Mesenchymal stem cell (in vitro differentiated cells and primary cell): ENCODE measurements around the gene TSKS.

ENCODE experiments used
- DNase-seq: peaks from one replicate; pipeline ENCODE4 v3.0.0-alpha.2; 2013
- H2AFZ ChIP-seq: one replicate; pipeline ENCODE4 v1.6.1; 2013; ENCODE audit warnings: low read depth, mild to moderate bottlenecking, control low read depth, inconsistent platforms, low read length, moderate library complexity
- H2AK5ac ChIP-seq: 2 replicates; pipeline ENCODE4 v1.6.1; 2013; ENCODE audit warnings: low read length, moderate library complexity, mild to moderate bottlenecking, inconsistent platforms; ENCODE audit not compliant: severe bottlenecking
- H2BK120ac ChIP-seq: one replicate; pipeline ENCODE4 v1.6.1; 2013; ENCODE audit warnings: low read depth, mild to moderate bottlenecking, inconsistent platforms, low read length, moderate library complexity
- H2BK12ac ChIP-seq, 2 experiments: one replicate each; pipeline ENCODE4 v1.6.1; 2013; ENCODE audit warnings: inconsistent platforms in 2 of 2, low read length in 2 of 2, mild to moderate bottlenecking in 2 of 2, moderate library complexity in 2 of 2, control low read depth in 1 of 2
- H2BK15ac ChIP-seq: one replicate; pipeline ENCODE4 v1.6.1; 2013; ENCODE audit warnings: mild to moderate bottlenecking, low read depth, inconsistent platforms; ENCODE audit not compliant: poor library complexity, severe bottlenecking
- H2BK5ac ChIP-seq: 2 replicates; pipeline ENCODE4 v1.6.1; 2013; ENCODE audit warnings: low read depth, mild to moderate bottlenecking, low read length, control low read depth, inconsistent platforms; ENCODE audit not compliant: poor library complexity, severe bottlenecking
- H3K14ac ChIP-seq, 2 experiments: one replicate each; pipeline ENCODE4 v1.6.1; 2013; ENCODE audit warnings: inconsistent platforms in 2 of 2, low read length in 2 of 2, control low read depth in 1 of 2, mild to moderate bottlenecking in 1 of 2, moderate library complexity in 1 of 2
- H3K18ac ChIP-seq, 2 experiments: one replicate each; pipeline ENCODE4 v1.6.1; 2013; ENCODE audit warnings: inconsistent platforms in 2 of 2, low read length in 2 of 2, control low read depth in 1 of 2, low read depth in 1 of 2, mild to moderate bottlenecking in 1 of 2
- H3K23ac ChIP-seq, 2 experiments: one replicate each; pipeline ENCODE4 v1.6.1; 2013; ENCODE audit warnings: inconsistent platforms in 2 of 2, low read length in 2 of 2, mild to moderate bottlenecking in 2 of 2, moderate library complexity in 2 of 2, control low read depth in 1 of 2
- H3K27ac ChIP-seq: 2 replicates; pipeline ENCODE4 v1.5.1; 2013; ENCODE audit warnings: mild to moderate bottlenecking, moderate library complexity, low read length, control low read depth, inconsistent platforms; ENCODE audit not compliant: poor library complexity, severe bottlenecking
- H3K27me3 ChIP-seq, 2 experiments: 2 replicates each; pipeline versions ENCODE4 v1.6.1 to v1.7.0; 2013; ENCODE audit warnings: low read length in 2 of 2, mild to moderate bottlenecking in 2 of 2, moderate library complexity in 2 of 2, control low read depth in 1 of 2, inconsistent platforms in 1 of 2; ENCODE audit not compliant: control insufficient read depth in 1 of 2, insufficient read depth in 1 of 2
- H3K36me3 ChIP-seq, 2 experiments: 2 replicates each; pipeline versions ENCODE4 v1.6.1 to v1.7.0; 2013; ENCODE audit warnings: low read length in 2 of 2, control low read depth in 1 of 2, inconsistent platforms in 1 of 2, low read depth in 1 of 2, mild to moderate bottlenecking in 1 of 2; ENCODE audit not compliant: insufficient read depth in 2 of 2, control insufficient read depth in 1 of 2
- H3K4ac ChIP-seq, 2 experiments: one replicate each; pipeline ENCODE4 v1.6.1; 2013; ENCODE audit warnings: inconsistent platforms in 2 of 2, low read length in 2 of 2, mild to moderate bottlenecking in 2 of 2, moderate library complexity in 2 of 2, control low read depth in 1 of 2, low read depth in 1 of 2
- H3K4me1 ChIP-seq: 2 replicates; pipeline ENCODE4 v1.6.1; 2013; ENCODE audit warnings: low read depth, low read length, control low read depth; ENCODE audit not compliant: control insufficient read depth, insufficient read depth
- H3K4me2 ChIP-seq: 2 replicates; pipeline ENCODE4 v1.6.1; 2013; ENCODE audit warnings: low read length, mild to moderate bottlenecking, inconsistent platforms; ENCODE audit not compliant: poor library complexity, severe bottlenecking
- H3K4me3 ChIP-seq, 2 experiments: 2 replicates each; pipeline versions ENCODE4 v1.5.1 to v1.7.0; 2013; ENCODE audit warnings: low read length in 2 of 2, mild to moderate bottlenecking in 2 of 2, control low read depth in 1 of 2, low read depth in 1 of 2; ENCODE audit not compliant: insufficient read depth in 1 of 2
- H3K79me1 ChIP-seq: replicated peaks from 2 replicates; pipeline ENCODE4 v1.6.1; 2013; ENCODE audit warnings: mild to moderate bottlenecking, control low read depth, low read length, inconsistent platforms; ENCODE audit not compliant: poor library complexity, severe bottlenecking
- H3K9ac ChIP-seq: 2 replicates; pipeline ENCODE4 v1.7.0; 2013; ENCODE audit warnings: mild to moderate bottlenecking, low read length, moderate library complexity
- H3K9me3 ChIP-seq: 2 replicates; pipeline ENCODE4 v1.7.0; 2013; ENCODE audit warnings: mild to moderate bottlenecking, low read length; ENCODE audit not compliant: control insufficient read depth
- H4K8ac ChIP-seq: one replicate; pipeline ENCODE4 v1.6.1; 2013; ENCODE audit warnings: inconsistent platforms, mild to moderate bottlenecking, low read length, moderate library complexity
- H4K91ac ChIP-seq: one replicate; pipeline ENCODE4 v1.6.1; 2013; ENCODE audit warnings: mild to moderate bottlenecking, low read length, inconsistent platforms
- WGBS: methylation state at CpG from one replicate; pipeline ENCODE4 v1.1.7; 2013; ENCODE audit warnings: mixed read lengths; 5-methylcytosine and 5-hydroxymethylcytosine counted together

The TSKS gene

DNA sequence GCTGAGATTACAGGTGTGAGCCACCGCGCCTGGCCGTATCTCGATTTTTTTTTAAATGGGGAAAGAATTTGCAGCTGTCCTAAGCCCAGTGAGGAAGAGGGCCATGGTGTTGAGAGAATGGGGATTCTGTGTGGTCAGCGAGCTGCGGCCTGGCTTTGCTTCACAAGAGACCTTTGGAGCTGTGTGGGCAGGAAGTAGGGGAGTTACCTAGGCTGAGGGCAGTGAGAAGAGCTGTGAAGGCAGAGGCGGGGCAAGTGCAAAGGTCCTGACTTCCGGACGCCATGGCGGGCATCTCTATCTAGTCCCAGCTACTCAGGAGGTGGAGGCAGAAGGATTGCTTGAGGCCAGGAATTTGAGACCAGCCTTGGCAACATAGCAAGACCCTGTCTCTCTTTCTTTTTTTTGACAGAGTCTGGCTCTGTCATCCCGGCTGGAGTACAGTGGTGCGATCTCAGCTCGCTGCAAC is 8.6 kb upstream of the TSKS start:
- H2AK5ac ChIP-seq, result no peak overlapping the region
- H2BK12ac ChIP-seq, result no peak overlapping the region
- no peak overlapping the region for H3K18ac ChIP-seq
- WGBS, result 97% methylated on average over 10 of the region's 13 CpGs
- DNase-seq, result no peak
- peaks cover 36% of the 10 kb centered on the region for H3K79me1 ChIP-seq
- no peak overlapping the region for H3K4ac ChIP-seq
- no peak overlapping the region for H3K27ac ChIP-seq
- H2BK120ac ChIP-seq, result no peak overlapping the region
- no peaks in the 10 kb centered on the region for H3K9me3 ChIP-seq
- no peak overlapping the region for H2BK15ac ChIP-seq
- no peak overlapping the region for H3K23ac ChIP-seq
- H3K4me1 ChIP-seq, result peaks cover 15% of the 10 kb centered on the region
- H3K4me2 ChIP-seq, result no peak overlapping the region
- H3K9ac ChIP-seq, result no peak overlapping the region
- no peak overlapping the region for H4K8ac ChIP-seq
- H3K4me3 ChIP-seq, result no peak overlapping the region
- H3K36me3 ChIP-seq, result peaks cover 31 to 54% of the 10 kb centered on the region in 2 experiments
- H3K27me3 ChIP-seq, result no peaks in the 10 kb centered on the region
- no peak overlapping the region for H4K91ac ChIP-seq
- H3K14ac ChIP-seq, result no peak overlapping the region
- H2AFZ ChIP-seq, result no peak overlapping the region
- H2BK5ac ChIP-seq, result no peak overlapping the region

DNA sequence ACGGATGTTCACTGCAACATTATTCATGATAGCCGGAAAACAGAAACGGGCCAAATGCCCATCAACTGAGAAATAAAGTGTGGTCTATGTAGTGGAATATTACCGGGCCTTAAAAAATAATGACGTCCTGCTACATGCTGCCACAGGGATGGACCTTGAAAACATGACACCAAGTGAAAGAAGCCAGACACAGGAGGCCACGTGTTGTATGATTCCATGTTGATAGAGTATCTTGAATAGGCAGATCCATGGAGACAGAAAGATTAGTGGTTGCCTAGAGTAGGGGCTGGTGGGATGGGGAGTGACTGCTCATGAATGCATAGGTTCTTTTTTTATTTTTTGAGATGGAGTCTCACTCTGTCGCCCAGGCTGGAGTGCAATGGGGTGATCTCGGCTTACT is 7.4 kb upstream of the TSKS start:
- no peaks in the 10 kb centered on the region for H3K9me3 ChIP-seq
- H4K8ac ChIP-seq, result no peak overlapping the region
- no peak overlapping the region for H3K4me2 ChIP-seq
- no peak overlapping the region for H2BK5ac ChIP-seq
- no peak overlapping the region for H3K4me3 ChIP-seq
- no peak for DNase-seq
- no peak overlapping the region for H2AFZ ChIP-seq
- peak overlapping the region in 1 of 2 experiments; percentile 83 for H3K23ac ChIP-seq
- H2BK15ac ChIP-seq, result no peak overlapping the region
- H3K27ac ChIP-seq, result no peak overlapping the region
- no peak overlapping the region for H3K9ac ChIP-seq
- H3K79me1 ChIP-seq, result peaks cover 27% of the 10 kb centered on the region
- peaks cover 18% of the 10 kb centered on the region for H3K4me1 ChIP-seq
- no peak overlapping the region for H3K18ac ChIP-seq
- H4K91ac ChIP-seq, result no peak overlapping the region
- 96% methylated on average over 8 of the region's 8 CpGs for WGBS
- no peak overlapping the region for H2AK5ac ChIP-seq
- no peak overlapping the region for H3K14ac ChIP-seq
- H2BK120ac ChIP-seq, result no peak overlapping the region
- H3K4ac ChIP-seq, result peak overlapping the region in 1 of 2 experiments; percentile 38
- H3K36me3 ChIP-seq, result peaks cover 23 to 43% of the 10 kb centered on the region in 2 experiments
- no peak overlapping the region for H2BK12ac ChIP-seq
- H3K27me3 ChIP-seq, result no peaks in the 10 kb centered on the region

DNA sequence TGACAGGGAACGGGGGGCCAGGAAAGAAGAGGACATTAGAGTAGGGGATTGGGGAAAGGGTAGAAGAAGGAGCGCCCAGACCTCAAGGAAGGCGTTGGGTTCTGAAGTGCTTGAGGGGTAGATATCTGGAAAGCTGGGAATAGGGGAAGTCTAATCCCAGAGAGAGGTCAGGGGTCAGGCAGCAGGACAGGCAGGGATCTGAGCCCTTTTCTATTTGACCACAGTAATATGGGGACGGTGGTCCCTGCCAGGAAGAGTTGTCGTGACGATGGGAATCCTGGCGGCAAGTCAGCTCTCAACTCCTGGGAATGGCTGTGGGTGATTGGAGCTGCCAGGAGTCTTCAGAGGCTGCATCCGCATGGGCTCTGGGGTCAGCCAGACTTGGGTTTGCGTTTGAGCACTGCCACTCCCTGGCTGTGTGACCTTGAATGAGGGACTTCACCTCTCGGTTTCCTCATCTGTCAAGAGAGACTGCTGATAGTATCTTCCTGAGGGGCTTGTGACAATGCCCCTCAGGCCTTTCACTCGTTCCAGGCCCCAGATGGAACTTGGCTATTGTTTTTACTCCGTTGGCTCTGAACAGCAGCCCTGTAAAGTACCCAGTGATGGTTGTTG is 5.0 kb upstream of the TSKS start:
- no peak overlapping the region for H2AK5ac ChIP-seq
- H3K27ac ChIP-seq, result no peak overlapping the region
- H3K14ac ChIP-seq, result no peak overlapping the region
- peak overlapping the region; percentile 87 for H3K4me2 ChIP-seq
- H3K9me3 ChIP-seq, result no peaks in the 10 kb centered on the region
- WGBS, result 75% methylated on average over 12 of the region's 12 CpGs
- no peak overlapping the region for H2AFZ ChIP-seq
- no peak overlapping the region for H3K23ac ChIP-seq
- H2BK15ac ChIP-seq, result no peak overlapping the region
- H3K9ac ChIP-seq, result peak overlapping the region; percentile 97
- peaks cover 13% of the 10 kb centered on the region for H3K79me1 ChIP-seq
- peak overlapping the region in 1 of 2 experiments; percentile 91 for H3K4me3 ChIP-seq
- no peak overlapping the region for H2BK120ac ChIP-seq
- no peak overlapping the region for H4K8ac ChIP-seq
- no peak overlapping the region for H2BK5ac ChIP-seq
- no peak overlapping the region for H3K4ac ChIP-seq
- peaks cover 16% of the 10 kb centered on the region for H3K4me1 ChIP-seq
- H4K91ac ChIP-seq, result no peak overlapping the region
- no peak overlapping the region for H2BK12ac ChIP-seq
- DNase-seq, result no peak
- H3K18ac ChIP-seq, result no peak overlapping the region
- peaks cover 12 to 27% of the 10 kb centered on the region in 2 experiments for H3K36me3 ChIP-seq
- H3K27me3 ChIP-seq, result no peaks in the 10 kb centered on the region

DNA sequence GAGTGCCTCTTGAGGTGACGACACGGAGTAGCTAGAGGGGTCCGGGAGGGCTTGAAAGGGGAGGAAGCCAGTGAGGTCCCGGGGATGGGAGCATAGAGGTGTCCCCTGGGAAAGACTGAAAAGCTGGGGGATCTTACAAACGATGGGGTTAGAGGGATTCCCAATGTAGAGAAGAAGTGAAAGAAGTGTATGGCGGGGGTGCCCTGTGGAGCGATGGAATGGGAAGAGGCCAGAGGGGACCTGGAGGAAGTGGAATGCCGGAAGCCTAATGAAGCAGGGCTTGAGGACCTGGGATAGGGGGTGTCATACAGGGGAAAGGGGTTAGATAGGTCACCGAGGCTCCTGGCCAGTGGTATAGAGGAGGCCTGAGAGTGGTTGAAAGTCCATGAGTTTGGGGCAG is 4.3 kb upstream of the TSKS start:
- Histone ChIP-seq H2BK12ac (no peak overlapping the region), H3K4me3 (peak overlapping the region; percentile 91 to 99), H2AK5ac (no peak overlapping the region), H3K79me1 (peaks cover 9% of the 10 kb centered on the region), H3K4me2 (peak overlapping the region; percentile 87), H3K23ac (no peak overlapping the region), H4K91ac (no peak overlapping the region), H2AFZ (no peak overlapping the region), H3K36me3 (peaks cover 10 to 22% of the 10 kb centered on the region in 2 experiments), H3K9ac (peak overlapping the region; percentile 97), H3K4ac (no peak overlapping the region), H3K14ac (peak overlapping the region; percentile 76 to 98), H4K8ac (peak overlapping the region; percentile 12), H3K4me1 (peaks cover 16% of the 10 kb centered on the region), H3K9me3 (no peaks in the 10 kb centered on the region), H2BK120ac (peak overlapping the region; percentile 93), H3K27ac (no peak overlapping the region), H3K27me3 (no peaks in the 10 kb centered on the region), H2BK15ac (no peak overlapping the region), H2BK5ac (peak overlapping the region; percentile 25), H3K18ac (peak overlapping the region in 1 of 2 experiments; percentile 89)
- 3% methylated on average over 9 of the region's 9 CpGs for WGBS
- peak; percentile 41 for DNase-seq
